Ishikawa (cell line): Measurements from ENCODE around the gene PRSS16.

Source experiments
- CEBPB ChIP-seq: IDR thresholded peaks from 2 replicates; pipeline ENCODE4 v1.6.1; 2012
- CREB1 ChIP-seq: IDR thresholded peaks from 2 replicates; pipeline ENCODE4 v1.6.1; 2012; ENCODE audit warnings: low read depth
- EGR1 ChIP-seq: IDR thresholded peaks from 2 replicates; pipeline ENCODE4 v1.6.1; 2012
- EP300 ChIP-seq: IDR thresholded peaks from 2 replicates; pipeline ENCODE4 v1.6.1; 2012; ENCODE audit warnings: borderline replicate concordance
- FOXM1 ChIP-seq: IDR thresholded peaks from 2 replicates; pipeline ENCODE4 v1.6.1; 2012; ENCODE audit warnings: low read depth, borderline replicate concordance
- MAX ChIP-seq: IDR thresholded peaks from 2 replicates; pipeline ENCODE4 v1.6.1; 2012
- NFIC ChIP-seq: IDR thresholded peaks from 2 replicates; pipeline ENCODE4 v1.6.1; 2012
- RAD21 ChIP-seq: IDR thresholded peaks from 2 replicates; pipeline ENCODE4 v1.6.1; 2012; ENCODE audit warnings: low read depth
- REST ChIP-seq: IDR thresholded peaks from 2 replicates; pipeline ENCODE4 v1.6.1; 2012; ENCODE audit warnings: low read depth, mild to moderate bottlenecking
- TAF1 ChIP-seq: IDR thresholded peaks from 2 replicates; pipeline ENCODE4 v1.6.1; 2012; ENCODE audit warnings: low read depth, mild to moderate bottlenecking
- TCF12 ChIP-seq: IDR thresholded peaks from 2 replicates; pipeline ENCODE4 v1.6.1; 2012; ENCODE audit warnings: low read depth
- TEAD4 ChIP-seq: IDR thresholded peaks from 2 replicates; pipeline ENCODE4 v1.6.1; 2012
- USF1 ChIP-seq: IDR thresholded peaks from 2 replicates; pipeline ENCODE4 v1.6.1; 2012
- YY1 ChIP-seq: IDR thresholded peaks from 2 replicates; pipeline ENCODE4 v1.6.1; 2012; ENCODE audit warnings: low read depth
- ZBTB7A ChIP-seq: IDR thresholded peaks from 2 replicates; pipeline ENCODE4 v1.6.1; 2012; ENCODE audit warnings: low read depth

Gene PRSS16

GRCh38 chr6:27280064-27280539, 32.6 kb downstream of the PRSS16 start:
- TF ChIP-seq REST (no peak), CREB1 (no peak), CEBPB (peak; percentile 33; the same call in 1 of the 2 replicates), YY1 (no peak), TAF1 (no peak; the same call in 1 of the 2 replicates), EGR1 (no peak), RAD21 (no peak), FOXM1 (no peak), ZBTB7A (no peak), NFIC (no peak), MAX (peak; percentile 27), EP300 (no peak), TCF12 (no peak; the same call in 1 of the 2 replicates), TEAD4 (peak; percentile 88), USF1 (no peak)

- TF ChIP-seq REST, result no peak
- no peak for TF ChIP-seq MAX
- TF ChIP-seq TEAD4, result no peak
- no peak for TF ChIP-seq TCF12
- TF ChIP-seq USF1, result no peak
- TF ChIP-seq ZBTB7A, result no peak
- TF ChIP-seq CREB1, result no peak
- TF ChIP-seq FOXM1, result no peak
- TF ChIP-seq RAD21, result no peak
- TF ChIP-seq TAF1, result no peak
- no peak for TF ChIP-seq CEBPB
- no peak for TF ChIP-seq YY1
- TF ChIP-seq EGR1, result no peak
- TF ChIP-seq NFIC, result no peak
- TF ChIP-seq EP300, result no peak
Observed at GRCh38 chr6:27280540-27281000, 33.1 kb downstream of the PRSS16 start.

- TF ChIP-seq RAD21, result no peak
- TF ChIP-seq USF1, result no peak
- TF ChIP-seq NFIC, result no peak
- no peak for TF ChIP-seq TEAD4
- TF ChIP-seq ZBTB7A, result no peak
- TF ChIP-seq YY1, result no peak
- TF ChIP-seq EGR1, result no peak
- no peak for TF ChIP-seq CEBPB
- no peak for TF ChIP-seq CREB1
- no peak for TF ChIP-seq TCF12
- no peak for TF ChIP-seq MAX
- TF ChIP-seq REST, result no peak
- TF ChIP-seq EP300, result no peak
- no peak for TF ChIP-seq TAF1
- TF ChIP-seq FOXM1, result no peak
Observed at GRCh38 chr6:27281105-27281539, 33.6 kb downstream of the PRSS16 start.
